NCI-H2171 (cell line): ENCODE measurements around the gene MGMT.

Experiments used
- DNase-seq: peaks from one replicate; lab custom pipeline; 2025; lab: John Stamatoyannopoulos, UW

The MGMT gene

GRCh38 chr10:129521161-129522025 is 54.4 kb downstream of the MGMT start:
- DNase-seq, result no peak

- DNase-seq, result no peak
These were observed 55.1 kb downstream of the MGMT start for GRCh38 chr10:129522041-129522585.

- no peak for DNase-seq
These were observed 56.1 kb downstream of the MGMT start for GRCh38 chr10:129523031-129523722.

GRCh38 chr10:129523723-129524316 is 56.8 kb downstream of the MGMT start:
- DNase-seq, result no peak

GRCh38 chr10:129524936-129525335 is 57.9 kb downstream of the MGMT start:
- no peak for DNase-seq

GRCh38 chr10:129525401-129525801 is 58.4 kb downstream of the MGMT start:
- DNase-seq, result no peak

- no peak for DNase-seq
These were observed 59.9 kb downstream of the MGMT start for GRCh38 chr10:129526943-129527342.

GRCh38 chr10:129528376-129528978 is 61.4 kb downstream of the MGMT start:
- DNase-seq, result no peak

- no peak for DNase-seq
These were observed 63.5 kb downstream of the MGMT start for GRCh38 chr10:129530581-129530980.

GRCh38 chr10:129531195-129531968 is 64.3 kb downstream of the MGMT start:
- DNase-seq, result no peak

GRCh38 chr10:129531969-129532660 is 65.1 kb downstream of the MGMT start:
- no peak for DNase-seq

GRCh38 chr10:129532838-129533237 is 65.8 kb downstream of the MGMT start:
- no peak for DNase-seq

- DNase-seq, result no peak
These were observed 66.2 kb downstream of the MGMT start for GRCh38 chr10:129533281-129533680.

GRCh38 chr10:129534826-129535225 is 67.8 kb downstream of the MGMT start:
- no peak for DNase-seq

- DNase-seq, result no peak
These were observed 69.3 kb downstream of the MGMT start for GRCh38 chr10:129536336-129536735.

GRCh38 chr10:129537151-129537550 is 70.1 kb downstream of the MGMT start:
- no peak for DNase-seq

GRCh38 chr10:129538236-129538635 is 71.2 kb downstream of the MGMT start:
- DNase-seq, result no peak

GRCh38 chr10:129541200-129541599 is 74.2 kb downstream of the MGMT start:
- no peak for DNase-seq

- no peak for DNase-seq
These were observed 74.9 kb downstream of the MGMT start for GRCh38 chr10:129541748-129542487.

GRCh38 chr10:129542589-129542988 is 75.5 kb downstream of the MGMT start:
- no peak for DNase-seq
